Endothelial cell of umbilical vein (primary cell): ENCODE measurements around the gene STAU1. TPM values are rescaled to one million over a fixed set of nuclear protein-coding genes. Genes with fewer than 3 reads are reported as not detected.

Experiments
- Bru-seq: library from RNA; stranded (reverse); fragments of 400-500 nt; gene quantifications from one replicate; lab custom pipeline; 2021; lab: Mats Ljungman, UMichigan
- BruChase-seq, 2 experiments: library from RNA; stranded (reverse); fragments of 400-500 nt; gene quantifications; one replicate each; lab custom pipeline; 2021; lab: Mats Ljungman, UMichigan
- BruUV-seq: library from RNA; stranded (reverse); fragments of 400-500 nt; replicated peaks from 2 replicates; lab custom pipeline; 2021; lab: Mats Ljungman, UMichigan
- CTCF ChIA-PET: fragments of 300-600, 350-600 bp; sonication (Branson Sonifier 250); formaldehyde crosslinking; loops from one replicate; lab custom pipeline; 2021; ENCODE audit warnings: antibody characterized with exemption, inconsistent platforms; lab: Charles Lee
- POLR2A ChIA-PET: fragments of 300-600, 350-600 bp; sonication (Branson Sonifier 250); formaldehyde crosslinking; loops from one replicate; lab custom pipeline; 2021; ENCODE audit warnings: antibody characterized with exemption, inconsistent platforms; lab: Charles Lee
- DNase-seq: peaks from one replicate; pipeline ENCODE4 v3.0.0-alpha.2; 2011; ENCODE audit warnings: low read depth, low spot score
- FAIRE-seq: peaks from 2 replicates; lab custom pipeline; 2011; peaks lifted over from hg19 to GRCh38; lab: Jason Lieb, UNC
- H2AFZ ChIP-seq: 2 replicates; pipeline ENCODE4 v1.6.0; 2012; ENCODE audit warnings: low read depth, low read length, control low read depth, inconsistent platforms
- H3K27ac ChIP-seq: 2 replicates; pipeline ENCODE4 v1.5.1; 2011; ENCODE audit warnings: low read depth, mild to moderate bottlenecking, control low read depth, low read length, moderate library complexity; ENCODE audit not compliant: insufficient read depth
- H3K27me3 ChIP-seq, 2 experiments: 2 replicates each; pipeline versions ENCODE4 v1.6.0 to v1.6.1; 2011; ENCODE audit warnings: low read length in 2 of 2, mixed read lengths in 1 of 2; ENCODE audit not compliant: control insufficient read depth in 2 of 2, insufficient read depth in 2 of 2
- H3K36me3 ChIP-seq, 2 experiments: 2 replicates in 1 of 2; 3 replicates in 1 of 2; pipeline ENCODE4 v1.5.1; 2011; ENCODE audit warnings: low read length in 2 of 2, mild to moderate bottlenecking in 1 of 2, moderate library complexity in 1 of 2; ENCODE audit not compliant: control insufficient read depth in 2 of 2, insufficient read depth in 2 of 2; ENCODE audit errors: extremely low read depth in 1 of 2
- H3K4me1 ChIP-seq: 3 replicates; pipeline ENCODE4 v1.5.1; 2011; ENCODE audit warnings: mild to moderate bottlenecking, low read length; ENCODE audit not compliant: control insufficient read depth, insufficient read depth; ENCODE audit errors: extremely low read depth
- H3K4me2 ChIP-seq: 2 replicates; pipeline ENCODE4 v1.6.1; 2011; ENCODE audit warnings: low read length, control low read depth, mixed read lengths; ENCODE audit not compliant: insufficient read depth
- H3K4me3 ChIP-seq, 3 experiments: fragments of 200-600 bp in 1 of 3; sonication (generic), shearing (Covaris generic) in 1 of 3; replicated peaks in 1 of 3; 2 replicates each; pipeline ENCODE4 v1.5.1; 2011 to 2016; ENCODE audit warnings: control low read depth in 3 of 3, low read length in 3 of 3, mild to moderate bottlenecking in 2 of 3, inconsistent platforms in 1 of 3, low read depth in 1 of 3, moderate library complexity in 1 of 3; ENCODE audit not compliant: insufficient read depth in 1 of 3
- H3K79me2 ChIP-seq: 2 replicates; pipeline ENCODE4 v1.6.0; 2012; ENCODE audit warnings: low read length, inconsistent platforms; ENCODE audit not compliant: control insufficient read depth, insufficient read depth
- H3K9ac ChIP-seq: replicated peaks from 2 replicates; pipeline ENCODE3; 2011; ENCODE audit warnings: low read length, control low read depth; ENCODE audit not compliant: insufficient read depth; ENCODE audit errors: extremely low read depth
- H3K9me1 ChIP-seq: replicated peaks from 3 replicates; pipeline ENCODE4 v1.6.0; 2011; ENCODE audit warnings: mild to moderate bottlenecking, low read length; ENCODE audit not compliant: control insufficient read depth, insufficient read depth; ENCODE audit errors: extremely low read depth
- H3K9me3 ChIP-seq: replicated peaks from 2 replicates; pipeline ENCODE4 v1.5.1; 2012; ENCODE audit warnings: low read length, inconsistent platforms; ENCODE audit not compliant: control insufficient read depth, insufficient read depth
- H4K20me1 ChIP-seq: replicated peaks from 2 replicates; pipeline ENCODE3; 2011; ENCODE audit warnings: mild to moderate bottlenecking, low read length; ENCODE audit not compliant: control insufficient read depth, insufficient read depth; ENCODE audit errors: extremely low read depth
- EZH2 ChIP-seq: IDR thresholded peaks from 2 replicates; pipeline ENCODE4 v1.6.1; 2012; ENCODE audit warnings: borderline replicate concordance, low read depth, mild to moderate bottlenecking, moderate library complexity, low read length, inconsistent platforms; ENCODE audit not compliant: severe bottlenecking
- FOS ChIP-seq: IDR thresholded peaks from 2 replicates; pipeline ENCODE4 v1.6.1; 2011; ENCODE audit warnings: mild to moderate bottlenecking, low read length, moderate library complexity, borderline replicate concordance; ENCODE audit not compliant: insufficient read depth
- GATA2 ChIP-seq: IDR thresholded peaks from 2 replicates; pipeline ENCODE4 v1.7.0; 2011; ENCODE audit warnings: low read depth, mild to moderate bottlenecking, moderate library complexity, mixed read lengths, low read length; ENCODE audit not compliant: insufficient read length, insufficient read depth
- JUN ChIP-seq: IDR thresholded peaks from 2 replicates; pipeline ENCODE4 v1.6.1; 2011; ENCODE audit warnings: borderline replicate concordance, low read depth; ENCODE audit not compliant: insufficient read length, insufficient read depth
- MAX ChIP-seq: IDR thresholded peaks from 2 replicates; pipeline ENCODE4 v1.6.1; 2011; ENCODE audit not compliant: insufficient read depth, insufficient read length
- MYC ChIP-seq: IDR thresholded peaks from one replicate; pipeline ENCODE4 v1.6.1; 2011; ENCODE audit warnings: mild to moderate bottlenecking, low read depth, low read length
- POLR2A ChIP-seq: IDR thresholded peaks from 2 replicates; pipeline ENCODE4 v1.6.1; 2012; ENCODE audit warnings: low read depth, mild to moderate bottlenecking, control low read depth, low read length
- POLR2AphosphoS5 ChIP-seq: IDR thresholded peaks from 2 replicates; pipeline ENCODE4 v1.6.1; 2012; ENCODE audit warnings: low read depth, mild to moderate bottlenecking, control low read depth, low read length, moderate library complexity; ENCODE audit not compliant: insufficient read depth
- dilution Hi-C: fragments of 300-500 bp; cut with MboI; formaldehyde crosslinking; loops from one replicate; pipeline ENCODE4 v1.15.0; 2019; ENCODE audit warnings: low sequenced_read_pairs; ENCODE audit not compliant: extremely low pct_ligation_motif_present
- intact Hi-C: fragments of 100-400 bp; cut with micrococcal nuclease; formaldehyde crosslinking; loops from one replicate; pipeline ENCODE4 v1.10.0; 2022
- long read RNA-seq: library from polyadenylated mRNA; stranded (forward); transcript quantifications from one replicate; pipeline ENCODE4 v2.0.0, GENCODE V29; 2021
- polyA minus RNA-seq, 3 experiments: library from RNA; depleted of rRNA, polyadenylated mRNA; stranded (reverse); fragments of >200 nt; gene quantifications; 1 replicate in 1 of 3; 2 replicates in 2 of 3; pipeline ENCODE4 v1.2.3, GENCODE V29; 2011
- polyA plus RNA-seq, 4 experiments: library from polyadenylated mRNA; depleted of rRNA in 3 of 4; stranded (reverse) in 3 of 4; unstranded in 1 of 4; fragments of >200 nt; gene quantifications; 2 replicates each; pipeline versions ENCODE4 v1.2.1 to v1.2.3, GENCODE V29; 2011 to 2012; ENCODE audit warnings: missing spikeins in 1 of 4
- total RNA-seq: library from RNA; stranded (reverse); gene quantifications from 2 replicates; pipeline ENCODE4 v1.2.3, GENCODE V29; 2021
- TF ChIP-seq, protein P1 (sequence below), 2 donors: IDR thresholded peaks; 1 replicate in 1 of 2; 2 replicates in 1 of 2; pipeline ENCODE4 v1.5.1; 2011; ENCODE audit warnings: low read length in 2 of 2, mild to moderate bottlenecking in 2 of 2, moderate library complexity in 2 of 2, control low read depth in 1 of 2, inconsistent platforms in 1 of 2, low read depth in 1 of 2; ENCODE audit not compliant: insufficient read depth in 1 of 2; ENCODE audit errors: extremely low read depth in 1 of 2

The STAU1 gene
- total RNA-seq (98.1 and 103 TPM in 2 replicates), polyA plus RNA-seq (40.9 and 53.1 TPM in 2 replicates), polyA minus RNA-seq (55.8 and 57.2 TPM in 2 replicates), Bru-seq, nascent RNA (percentile 84 among the genes with signal in this experiment), BruChase-seq, experiment 1, labeled RNA remaining after a 6-hour chase (percentile 93 among the genes with signal in this experiment), BruChase-seq, experiment 2, labeled RNA remaining after a 2-hour chase (percentile 85 among the genes with signal in this experiment)
- polyA plus RNA-seq (2011; cell fraction: cytosol; rRNA removed) = 68.8 and 70.2 TPM in 2 replicates
- 45.4 and 49.6 TPM in 2 replicates for polyA plus RNA-seq (2011; cell fraction: nucleus; rRNA removed)
- 94.8 and 98.0 TPM in 2 replicates for polyA plus RNA-seq (2012)
- polyA minus RNA-seq (2011; cell fraction: cytosol; rRNA and poly(A)+ RNA removed) = 38.0 TPM
- 22.6 and 23.6 TPM in 2 replicates for polyA minus RNA-seq (2011; cell fraction: nucleus; rRNA and poly(A)+ RNA removed)
- long read RNA-seq, transcript STAU1-206 (13 exons, 3,411 nt) = minor isoform, 8 of 290 reads
- long read RNA-seq, transcript STAU1-202 (12 exons, 3,136 nt) = minor isoform, 12 of 290 reads
- long read RNA-seq, transcript STAU1-203 (13 exons, 3,211 nt) = major isoform, 84 of 290 reads
- long read RNA-seq, transcript STAU1-201 (14 exons, 3,334 nt) = minor isoform, 9 of 290 reads
- long read RNA-seq, partial matches to known transcripts = 154 of 290 reads
- long read RNA-seq, other reads (novel, unspliced or antisense) = 22 of 290 reads

DNA sequence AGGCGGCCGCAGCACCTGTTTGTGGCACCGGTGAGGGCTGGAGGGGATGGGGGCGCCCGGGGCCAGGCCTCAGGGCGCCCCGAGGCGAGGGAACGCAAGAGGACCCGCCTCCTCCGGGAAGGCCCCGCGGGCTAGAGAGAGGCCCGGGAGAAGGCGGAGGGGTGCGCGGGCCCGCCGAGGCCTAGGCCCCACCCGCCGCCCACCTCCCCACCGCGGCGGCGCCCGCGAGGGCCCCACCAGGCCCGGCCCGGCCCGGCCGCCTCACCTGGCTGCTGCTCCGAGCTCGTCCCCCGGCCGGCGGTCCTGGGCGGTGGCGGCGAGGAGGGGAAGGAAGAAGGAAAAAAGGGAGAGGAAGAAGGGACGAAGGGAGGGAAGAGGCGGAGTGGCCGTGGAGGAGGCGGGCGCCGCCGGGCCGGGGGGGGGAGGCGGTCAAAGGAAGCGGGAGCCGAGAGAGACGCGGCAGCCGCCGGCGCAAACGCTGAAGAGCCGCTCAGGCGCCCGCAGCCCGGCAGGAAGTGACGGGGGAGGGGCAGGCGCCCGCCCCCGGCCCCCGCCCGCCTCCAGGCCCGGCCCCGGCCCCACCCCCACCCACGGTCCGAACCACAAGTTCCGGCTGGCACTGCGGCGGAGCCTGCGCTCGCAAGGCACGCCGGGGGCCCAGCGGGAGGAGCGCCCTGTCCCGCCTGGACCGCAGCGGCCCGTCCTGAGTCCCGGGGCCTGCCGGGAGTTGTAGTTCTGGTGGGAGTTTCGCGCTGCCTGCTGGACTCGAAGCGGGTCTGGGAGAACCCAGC lies at the start of gene STAU1:
Gene STAU1 (minus strand): TSS at position 484 of the 791 bp plus-strand sequence. CDS start 22,133 bp downstream, outside the sequence.
- Histone ChIP-seq H3K4me2 (peak within 1 kb of the TSS; percentile 89), H4K20me1 (peaks cover 10% of the 10 kb centered on the region), H3K79me2 (peaks cover 50% of the 10 kb centered on the region), H2AFZ (peak within 1 kb of the TSS; percentile 99), H3K9me1 (no peaks in the 10 kb centered on the region), H3K27me3 (peaks cover 0 to 4% of the 10 kb centered on the region in 2 experiments), H3K4me3 (peak within 1 kb of the TSS; percentile 83 to 94 (median 90)), H3K36me3 (no peaks in the 10 kb centered on the region), H3K9ac (peak within 1 kb of the TSS; percentile 70), H3K4me1 (peaks cover 7% of the 10 kb centered on the region), H3K9me3 (no peaks in the 10 kb centered on the region), H3K27ac (peak within 1 kb of the TSS; percentile 69)
- dilution Hi-C loops = no loop called here
- TF ChIP-seq EZH2 (no peak), POLR2AphosphoS5 (peak; percentile 94), JUN (no peak), GATA2 (no peak), MYC (no peak), FOS (no peak), MAX (no peak), POLR2A (peak; percentile 75)
- TF ChIP-seq, protein P1, sequence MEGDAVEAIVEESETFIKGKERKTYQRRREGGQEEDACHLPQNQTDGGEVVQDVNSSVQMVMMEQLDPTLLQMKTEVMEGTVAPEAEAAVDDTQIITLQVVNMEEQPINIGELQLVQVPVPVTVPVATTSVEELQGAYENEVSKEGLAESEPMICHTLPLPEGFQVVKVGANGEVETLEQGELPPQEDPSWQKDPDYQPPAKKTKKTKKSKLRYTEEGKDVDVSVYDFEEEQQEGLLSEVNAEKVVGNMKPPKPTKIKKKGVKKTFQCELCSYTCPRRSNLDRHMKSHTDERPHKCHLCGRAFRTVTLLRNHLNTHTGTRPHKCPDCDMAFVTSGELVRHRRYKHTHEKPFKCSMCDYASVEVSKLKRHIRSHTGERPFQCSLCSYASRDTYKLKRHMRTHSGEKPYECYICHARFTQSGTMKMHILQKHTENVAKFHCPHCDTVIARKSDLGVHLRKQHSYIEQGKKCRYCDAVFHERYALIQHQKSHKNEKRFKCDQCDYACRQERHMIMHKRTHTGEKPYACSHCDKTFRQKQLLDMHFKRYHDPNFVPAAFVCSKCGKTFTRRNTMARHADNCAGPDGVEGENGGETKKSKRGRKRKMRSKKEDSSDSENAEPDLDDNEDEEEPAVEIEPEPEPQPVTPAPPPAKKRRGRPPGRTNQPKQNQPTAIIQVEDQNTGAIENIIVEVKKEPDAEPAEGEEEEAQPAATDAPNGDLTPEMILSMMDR (IDR thresholded peaks at IDR 0.05; ENCODE audit: extremely low read depth in 1 of 2, insufficient read depth in 1 of 2, low read depth in 1 of 2, low read length in 2 of 2) = no peak
- ChIA-PET POLR2A (interaction anchor here (1.5 kb wide), 1 partner anchor 31 kb away, joined by 3 read pairs; the partner anchor contains the start of gene DDX27), CTCF (interaction anchor here (1.0 to 1.7 kb wide), 3 partner anchors 18 to 30 kb away, joined by 4 to 11 read pairs (median 7); no protein-coding TSS in a partner anchor)
- intact Hi-C loops = loop anchor here (1.0 kb wide), 1 partner anchor 29 kb away; no protein-coding TSS in a partner anchor
- peak; percentile 89 for FAIRE-seq
- DNase-seq = peak; percentile 93
- no TSS peak for BruUV-seq
